NK-92 treated with Interleukin-12 subunit alpha and Interleukin-12 subunit beta, amount 100 ng/mL, for 24 hours (cell line): Measurements from ENCODE around the gene AMER3.

Experiments used
- DNase-seq: peaks from one replicate; lab custom pipeline; 2025; lab: John Stamatoyannopoulos, UW

Gene AMER3

DNA sequence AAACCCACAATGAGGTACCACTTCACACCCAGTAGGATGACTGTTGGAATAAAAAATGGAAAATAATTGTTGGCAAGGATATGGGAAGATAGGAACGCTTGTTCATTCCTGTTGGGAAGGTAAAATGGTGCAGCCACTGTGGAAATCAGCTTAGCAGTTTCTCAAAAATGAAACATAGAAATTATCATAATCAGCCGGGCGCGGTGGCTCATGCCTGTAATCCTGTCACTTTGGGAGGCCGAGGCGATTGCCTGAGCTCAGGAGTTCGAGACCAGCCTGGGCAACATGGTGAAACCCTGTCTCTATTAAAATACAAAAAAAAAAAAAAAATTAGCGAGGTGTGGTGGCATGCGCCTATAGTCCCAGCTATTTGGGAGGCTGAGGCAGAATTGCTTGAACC lies 23.4 kb downstream of the AMER3 start:
- no peak for DNase-seq

- DNase-seq, result no peak
Measured at GRCh38 chr2:130785466-130786055, 30.2 kb downstream of the AMER3 start.

DNA sequence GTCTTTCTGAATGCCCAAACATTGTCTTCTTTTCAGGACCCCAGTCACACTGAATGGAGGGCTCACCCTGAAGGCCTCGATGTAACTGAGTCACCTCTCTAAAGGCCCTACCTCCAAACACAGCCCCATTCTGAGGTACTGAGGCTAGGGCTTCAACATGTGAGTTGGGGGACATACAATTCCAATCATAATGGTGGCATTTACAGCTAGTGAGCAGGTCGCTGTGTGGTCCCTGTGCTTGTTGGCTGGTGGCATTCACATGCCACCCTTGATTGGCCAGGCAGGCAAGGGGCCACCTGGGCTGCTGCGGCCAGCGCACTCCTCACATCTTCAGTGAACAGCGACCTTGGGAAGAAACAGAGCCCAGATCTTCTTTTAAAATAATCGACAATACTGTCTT lies 30.7 kb downstream of the AMER3 start:
- no peak for DNase-seq

- DNase-seq, result no peak
Measured at GRCh38 chr2:130787841-130788240, 32.5 kb downstream of the AMER3 start.

GRCh38 chr2:130790312-130790711 lies 35.0 kb downstream of the AMER3 start:
- no peak for DNase-seq

GRCh38 chr2:130790804-130791616 lies 35.7 kb downstream of the AMER3 start:
- no peak for DNase-seq

DNA sequence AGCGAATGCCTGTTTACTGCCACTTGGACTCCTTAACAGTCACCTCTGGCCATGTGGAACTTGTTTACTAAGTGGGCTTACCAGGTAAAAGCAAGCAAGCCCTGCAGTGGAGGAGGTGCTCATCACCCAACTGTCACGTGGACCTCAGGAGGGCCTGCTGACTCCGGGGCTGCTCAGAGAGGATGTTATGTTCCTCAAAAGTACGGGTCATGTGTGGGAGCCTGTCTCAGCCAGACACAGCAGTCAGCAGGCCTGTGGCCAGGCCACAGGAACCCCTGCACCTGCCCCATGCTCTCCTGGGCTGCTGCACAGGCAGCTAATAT lies 36.2 kb downstream of the AMER3 start:
- no peak for DNase-seq

GRCh38 chr2:130795431-130795830 lies 40.1 kb downstream of the AMER3 start:
- peak; percentile 11 for DNase-seq

GRCh38 chr2:130796290-130796689 lies 41.0 kb downstream of the AMER3 start:
- peak; percentile 80 for DNase-seq

DNA sequence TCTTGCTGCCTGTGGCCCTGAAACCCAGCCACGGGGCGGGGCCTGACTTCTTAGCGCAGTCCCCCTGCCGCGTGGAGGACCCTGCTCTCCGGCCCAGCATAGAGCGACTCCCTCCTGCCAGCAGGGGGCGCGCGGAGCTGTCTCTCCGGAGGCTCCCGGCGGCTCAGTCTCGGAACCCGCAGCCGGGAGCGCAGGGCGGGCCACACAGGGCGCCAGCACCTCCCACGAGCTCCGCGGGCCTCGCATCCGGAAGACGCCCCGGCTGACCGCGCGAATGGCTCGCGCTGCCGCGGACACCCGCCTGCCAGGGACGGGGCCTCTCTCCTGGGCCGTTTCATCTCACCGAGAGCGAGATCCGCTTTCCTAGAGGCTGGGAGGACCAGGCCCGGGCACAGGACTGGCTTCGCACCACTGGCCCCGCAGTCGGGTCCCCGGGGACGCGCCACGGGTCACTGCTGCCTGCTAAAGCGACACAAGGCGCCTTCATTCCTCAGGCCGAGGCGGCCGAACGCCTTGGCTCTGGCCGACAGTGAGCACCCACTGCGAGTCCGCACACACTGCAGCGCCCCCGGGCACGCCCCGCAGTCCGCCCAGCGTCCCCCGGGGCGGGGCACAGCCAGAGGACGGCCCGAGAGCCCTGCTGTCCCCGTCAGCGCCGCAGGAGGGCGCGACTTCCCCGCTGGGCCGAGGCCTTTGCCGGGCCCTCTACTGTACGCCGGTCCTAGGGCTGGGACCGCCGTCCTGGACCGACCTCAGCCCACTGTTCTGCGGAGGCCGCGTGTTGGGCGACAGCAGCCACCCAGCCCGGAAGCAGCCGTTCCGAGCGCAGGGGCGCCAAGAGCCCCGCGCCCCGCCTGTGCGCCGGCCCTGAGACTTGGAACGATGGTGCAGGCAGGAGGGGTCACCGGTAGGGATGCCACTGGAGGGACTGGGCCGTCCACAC lies 42.4 kb downstream of the AMER3 start:
- DNase-seq, result peak; percentile 84

- DNase-seq, result no peak
Measured at GRCh38 chr2:130798472-130799218, 43.3 kb downstream of the AMER3 start.

- DNase-seq, result no peak
Measured at GRCh38 chr2:130799295-130799694, 44.0 kb downstream of the AMER3 start.

- DNase-seq, result no peak
Measured at GRCh38 chr2:130805613-130806012, 50.3 kb downstream of the AMER3 start.

GRCh38 chr2:130806370-130806769 lies 51.0 kb downstream of the AMER3 start:
- DNase-seq, result no peak

DNA sequence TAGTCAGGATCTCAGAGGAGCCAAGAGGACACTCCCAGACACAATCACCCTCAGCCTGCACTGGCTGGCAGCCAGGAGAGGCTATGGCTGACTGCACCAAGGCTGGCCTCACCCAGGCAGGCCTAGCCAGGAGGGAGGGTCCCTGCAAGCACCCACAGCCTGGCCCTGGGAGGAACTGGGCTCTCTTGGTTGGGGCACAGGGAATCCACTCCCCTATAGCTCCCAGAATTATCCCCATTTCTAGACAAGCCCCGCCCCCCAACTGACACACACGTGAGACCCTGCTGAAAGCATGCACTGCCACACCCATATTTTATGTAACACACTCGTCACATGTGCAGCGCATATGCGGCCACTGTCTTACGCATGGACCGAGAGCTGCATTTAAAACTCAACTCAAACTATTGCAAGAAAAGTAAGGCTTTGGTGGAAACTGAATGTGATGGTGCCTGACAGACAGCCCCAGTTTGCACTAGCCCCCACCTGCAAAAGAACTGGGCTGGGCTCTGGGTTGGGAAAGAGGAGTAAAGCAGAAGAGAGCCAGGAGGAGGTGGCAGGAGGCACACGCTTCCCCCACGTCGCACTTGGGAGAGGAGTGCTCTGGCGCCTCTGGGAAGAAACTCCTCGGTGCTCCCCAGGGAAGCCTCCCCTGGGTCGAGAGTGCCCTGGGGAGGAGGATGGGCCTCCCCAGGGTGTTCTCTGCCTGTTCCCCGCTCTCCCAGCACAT lies 52.5 kb downstream of the AMER3 start:
- DNase-seq, result no peak

GRCh38 chr2:130808482-130809268 lies 53.3 kb downstream of the AMER3 start:
- DNase-seq, result no peak

- DNase-seq, result no peak
Measured at GRCh38 chr2:130810490-130810889, 55.1 kb downstream of the AMER3 start.

GRCh38 chr2:130813722-130814121 lies 58.4 kb downstream of the AMER3 start:
- DNase-seq, result no peak

DNA sequence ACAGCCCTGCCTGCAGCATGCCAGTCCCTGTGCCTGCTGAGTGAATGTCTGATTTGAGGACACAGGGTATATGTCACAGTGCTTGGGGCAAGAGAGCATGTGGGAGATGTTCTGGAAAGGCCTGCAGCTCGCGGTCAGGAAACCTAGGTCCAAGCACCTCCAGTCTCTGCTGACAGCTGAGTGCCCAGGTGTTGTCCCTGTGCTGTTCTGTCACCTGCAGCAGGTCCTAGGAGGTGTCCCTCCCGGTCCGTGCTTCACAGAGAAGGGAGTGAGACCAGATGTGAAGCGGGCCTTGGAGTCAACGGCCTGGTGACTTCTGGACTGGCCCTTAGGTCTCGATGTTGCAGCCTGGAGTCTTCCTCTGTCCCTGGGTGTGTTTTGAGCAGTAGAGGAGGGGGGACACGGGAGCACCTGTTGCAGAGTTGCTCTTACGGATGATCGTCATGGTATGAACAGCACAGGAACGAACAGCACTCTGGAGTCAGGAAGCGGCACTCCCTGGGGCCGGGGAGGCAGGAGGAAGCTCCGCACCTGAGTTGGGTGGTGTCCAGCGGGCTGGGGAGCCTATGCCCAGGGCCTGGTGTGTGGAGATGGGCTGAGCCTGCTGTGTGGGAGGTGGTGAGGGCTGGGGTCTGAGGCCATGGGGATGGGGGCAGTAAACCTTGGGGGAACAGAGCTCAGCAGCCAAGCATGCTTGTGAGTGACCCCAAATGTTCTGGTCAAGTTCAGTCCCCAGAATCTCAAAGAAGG lies 59.8 kb downstream of the AMER3 start:
- DNase-seq, result no peak
